Measurements from ENCODE around the gene COL23A1. TPM values are rescaled to one million over a fixed set of nuclear protein-coding genes. Genes with fewer than 3 reads are reported as not detected.

COL23A1 gene
- total and polyA plus RNA-seq, 2 experiments from 2014 or later = 1.1 to 5.1 TPM

GRCh38 chr5:178328826-178329730 lies 261.1 kb downstream of the COL23A1 start:
- WGBS (ENCODE audit: low lambda C conversion rate, missing lambda C conversion rate) = 92% methylated on average over 18 of the region's 18 CpGs
- Histone ChIP-seq H3K4me3 (no peak overlapping the region), H3K9me2 (replicated peaks; ENCODE audit: insufficient read depth) (no peaks in the 10 kb centered on the region), H4K20me1 (ENCODE audit: insufficient read depth, poor library complexity, severe bottlenecking) (no peaks in the 10 kb centered on the region), H3K27ac (no peak overlapping the region), H3K9me3 (ENCODE audit: low read depth) (no peaks in the 10 kb centered on the region), H3K27me3 (no peaks in the 10 kb centered on the region), H3K79me2 (no peaks in the 10 kb centered on the region), H2AFZ (no peak overlapping the region), H3K4me2 (no peak overlapping the region), H3K36me3 (replicated peaks; ENCODE audit: insufficient read depth, low read depth) (no peaks in the 10 kb centered on the region), H3K4me1 (ENCODE audit: insufficient read depth) (peaks cover 19% of the 10 kb centered on the region)
- TF ChIP-seq EZH2phosphoT487 (IDR thresholded peaks at IDR 0.05; ENCODE audit: low read depth, severe bottlenecking, unreplicated experiment) = no peak
- no peak for TF ChIP-seq CTCF (IDR thresholded peaks at IDR 0.05; ENCODE audit: poor library complexity)
- TF ChIP-seq EZH2 (IDR thresholded peaks at IDR 0.05; ENCODE audit: borderline replicate concordance) = no peak
- no peak for DNase-seq (ENCODE audit: low spot score)

- TF ChIP-seq CTCF (IDR thresholded peaks at IDR 0.05; ENCODE audit: poor library complexity) = no peak
- no peak for TF ChIP-seq EZH2 (IDR thresholded peaks at IDR 0.05; ENCODE audit: borderline replicate concordance)
- no peak for TF ChIP-seq EZH2phosphoT487 (IDR thresholded peaks at IDR 0.05; ENCODE audit: low read depth, severe bottlenecking, unreplicated experiment)
- DNase-seq (ENCODE audit: low spot score) = no peak
- no peak overlapping the region for H3K4me2 ChIP-seq
- no peaks in the 10 kb centered on the region for H4K20me1 ChIP-seq (ENCODE audit: insufficient read depth, poor library complexity, severe bottlenecking)
- no peak overlapping the region for H3K4me3 ChIP-seq
- no peaks in the 10 kb centered on the region for H3K27me3 ChIP-seq
- H3K9me3 ChIP-seq (ENCODE audit: low read depth) = no peaks in the 10 kb centered on the region
- H3K36me3 ChIP-seq (replicated peaks; ENCODE audit: insufficient read depth, low read depth) = no peaks in the 10 kb centered on the region
- H3K4me1 ChIP-seq (ENCODE audit: insufficient read depth) = peaks cover 19% of the 10 kb centered on the region
- no peaks in the 10 kb centered on the region for H3K9me2 ChIP-seq (replicated peaks; ENCODE audit: insufficient read depth)
- WGBS (ENCODE audit: low lambda C conversion rate, missing lambda C conversion rate) = 94% methylated on average over 18 of the region's 18 CpGs
- H3K27ac ChIP-seq = no peak overlapping the region
- H2AFZ ChIP-seq = no peak overlapping the region
- no peaks in the 10 kb centered on the region for H3K79me2 ChIP-seq
Measured at GRCh38 chr5:178327931-178328711, 262.1 kb downstream of the COL23A1 start.

GRCh38 chr5:178327446-178327845 lies 262.7 kb downstream of the COL23A1 start:
- Histone ChIP-seq H3K27me3 (no peaks in the 10 kb centered on the region), H3K9me3 (ENCODE audit: low read depth) (no peaks in the 10 kb centered on the region), H3K4me3 (no peak overlapping the region), H4K20me1 (ENCODE audit: insufficient read depth, poor library complexity, severe bottlenecking) (no peaks in the 10 kb centered on the region), H3K79me2 (no peaks in the 10 kb centered on the region), H3K36me3 (replicated peaks; ENCODE audit: insufficient read depth, low read depth) (no peaks in the 10 kb centered on the region), H2AFZ (no peak overlapping the region), H3K9me2 (replicated peaks; ENCODE audit: insufficient read depth) (no peaks in the 10 kb centered on the region), H3K4me1 (ENCODE audit: insufficient read depth) (peaks cover 17% of the 10 kb centered on the region), H3K4me2 (no peak overlapping the region), H3K27ac (no peak overlapping the region)
- WGBS (ENCODE audit: low lambda C conversion rate, missing lambda C conversion rate) = 84% methylated on average over 9 of the region's 10 CpGs
- DNase-seq (ENCODE audit: low spot score) = no peak
- TF ChIP-seq EZH2phosphoT487 (IDR thresholded peaks at IDR 0.05; ENCODE audit: low read depth, severe bottlenecking, unreplicated experiment) (no peak), CTCF (IDR thresholded peaks at IDR 0.05; ENCODE audit: poor library complexity) (no peak), EZH2 (IDR thresholded peaks at IDR 0.05; ENCODE audit: borderline replicate concordance) (no peak)

Data from hepatocyte (in vitro differentiated cells).